HG03520 (cell line): ENCODE results near the gene SIGLEC6.

Source experiments
- ATAC-seq: cut with Tn5 transposase; IDR thresholded peaks from one replicate; pipeline ENCODE4 v1.9.1; 2021; ENCODE audit warnings: mild to moderate bottlenecking, moderate library complexity; ENCODE audit not compliant: unreplicated experiment

Gene SIGLEC6

GRCh38 chr19:51531349-51532315 lies at the start of gene SIGLEC6:
TSS of gene SIGLEC6 (minus strand) at chr19:51531670. CDS start at chr19:51531648, 22 bp downstream.
- no peak for ATAC-seq

- no peak for ATAC-seq
These were observed 45.4 kb upstream of the SIGLEC6 start for GRCh38 chr19:51576850-51577249.

GRCh38 chr19:51573331-51573730 lies 41.9 kb upstream of the SIGLEC6 start:
- ATAC-seq, result no peak

- ATAC-seq, result no peak
These were observed 41.4 kb upstream of the SIGLEC6 start for GRCh38 chr19:51572908-51573307.

GRCh38 chr19:51572410-51572809 lies 40.9 kb upstream of the SIGLEC6 start:
- no peak for ATAC-seq

- ATAC-seq, result no peak
These were observed 40.1 kb upstream of the SIGLEC6 start for GRCh38 chr19:51571599-51571998.

GRCh38 chr19:51570962-51571575 lies 39.6 kb upstream of the SIGLEC6 start, which contains the start of gene ZNF175:
TSS of gene ZNF175 (plus strand) at chr19:51571283. CDS start at chr19:51573330, 2,047 bp downstream.
- ATAC-seq, result peak; percentile 83

GRCh38 chr19:51568456-51568855 lies 37.0 kb upstream of the SIGLEC6 start:
- no peak for ATAC-seq

GRCh38 chr19:51567583-51567982 lies 36.1 kb upstream of the SIGLEC6 start:
- no peak for ATAC-seq

GRCh38 chr19:51566489-51567100 lies 35.1 kb upstream of the SIGLEC6 start:
- no peak for ATAC-seq

- ATAC-seq, result no peak
These were observed 34.1 kb upstream of the SIGLEC6 start for GRCh38 chr19:51565583-51565982.

GRCh38 chr19:51564791-51565190 lies 33.3 kb upstream of the SIGLEC6 start:
- ATAC-seq, result no peak

GRCh38 chr19:51560339-51560738 lies 28.9 kb upstream of the SIGLEC6 start:
- no peak for ATAC-seq

GRCh38 chr19:51559240-51559639 lies 27.8 kb upstream of the SIGLEC6 start:
- ATAC-seq, result no peak

- ATAC-seq, result no peak
These were observed 21.7 kb upstream of the SIGLEC6 start for GRCh38 chr19:51552996-51553725.

GRCh38 chr19:51552608-51552995 lies 21.1 kb upstream of the SIGLEC6 start:
- ATAC-seq, result no peak

GRCh38 chr19:51551673-51552432 lies 20.4 kb upstream of the SIGLEC6 start:
- ATAC-seq, result no peak

GRCh38 chr19:51550848-51551672 lies 19.6 kb upstream of the SIGLEC6 start:
- no peak for ATAC-seq
